H1 (cell line): Measurements from ENCODE around the gene MSI2. TPM values are rescaled to one million over a fixed set of nuclear protein-coding genes. Genes with fewer than 3 reads are reported as not detected.

Source experiments
- CTCF ChIP-seq, 3 experiments: IDR thresholded peaks; 1 replicate in 2 of 3; 2 replicates in 1 of 3; pipeline versions ENCODE4 v1.5.1 to v1.6.1; 2011; ENCODE audit warnings: low read length in 3 of 3, mild to moderate bottlenecking in 3 of 3, inconsistent platforms in 2 of 3, low read depth in 1 of 3, moderate library complexity in 1 of 3; ENCODE audit not compliant: insufficient read depth in 1 of 3; ENCODE audit errors: control extremely low read depth in 1 of 3
- EGR1 ChIP-seq: IDR thresholded peaks from 2 replicates; pipeline ENCODE4 v1.6.1; 2011; ENCODE audit warnings: low read depth, low read length, borderline replicate concordance
- FOSL1 ChIP-seq: IDR thresholded peaks from 2 replicates; pipeline ENCODE4 v1.6.1; 2011; ENCODE audit warnings: mild to moderate bottlenecking, low read depth, low read length, moderate library complexity; ENCODE audit not compliant: insufficient read depth
- GTF2F1 ChIP-seq: IDR thresholded peaks from 2 replicates; pipeline ENCODE4 v1.6.1; 2012; ENCODE audit warnings: low read depth, low read length, improper control_type of control experiment, borderline replicate concordance
- HDAC6 ChIP-seq: IDR thresholded peaks from one replicate; pipeline ENCODE4 v1.7.1; 2012; ENCODE audit warnings: low read depth, mild to moderate bottlenecking, inconsistent platforms, low read length, moderate library complexity
- NRF1 ChIP-seq: IDR thresholded peaks from 2 replicates; pipeline ENCODE4 v1.6.1; 2011; ENCODE audit warnings: mild to moderate bottlenecking, low read depth, low read length, improper control_type of control experiment
- POLR2AphosphoS5 ChIP-seq: IDR thresholded peaks from 2 replicates; pipeline ENCODE4 v1.6.1; 2011; ENCODE audit warnings: low read depth, low read length
- POU5F1 ChIP-seq: IDR thresholded peaks from 2 replicates; pipeline ENCODE4 v1.6.1; 2011; ENCODE audit warnings: low read depth, mild to moderate bottlenecking, low read length, moderate library complexity
- RBBP5 ChIP-seq: IDR thresholded peaks from 2 replicates; pipeline ENCODE4 v1.7.1; 2012; ENCODE audit warnings: low read depth, mild to moderate bottlenecking, inconsistent platforms, low read length, moderate library complexity, borderline replicate concordance
- SIRT6 ChIP-seq: IDR thresholded peaks from one replicate; pipeline ENCODE4 v1.7.1; 2012; ENCODE audit warnings: low read length, inconsistent platforms
- TBP ChIP-seq: IDR thresholded peaks from 2 replicates; pipeline ENCODE4 v1.6.1; 2011; ENCODE audit warnings: low read depth, low read length, improper control_type of control experiment
- polyA plus RNA-seq, 7 experiments: library from polyadenylated mRNA; depleted of rRNA in 3 of 7; stranded (reverse) in 5 of 7; unstranded in 2 of 7; fragments of >200 nt in 5 of 7; fragments of 200-250 nt in 2 of 7; gene quantifications; 1 replicate in 5 of 7; 2 replicates in 1 of 7; 4 replicates in 1 of 7; pipeline versions ENCODE4 v1.2.1 to v1.2.3, GENCODE V29; 2011 to 2013; ENCODE audit warnings: missing spikeins in 2 of 7, mixed read lengths in 2 of 7
- total RNA-seq: library from RNA; stranded (reverse); fragmentation: NEBNext Ultra II Directional; extraction: Animal tissue kit (Norgen Biotek cat#: 25700); gene quantifications from 2 replicates; pipeline ENCODE4 v1.2.1, GENCODE V29; 2021

MSI2 gene
- total and polyA plus RNA-seq, 2 of the 8 experiments (the other 6 are each of a cell fraction or from before 2014, with no cell fraction given), result 36.7 to 80.6 TPM

DNA sequence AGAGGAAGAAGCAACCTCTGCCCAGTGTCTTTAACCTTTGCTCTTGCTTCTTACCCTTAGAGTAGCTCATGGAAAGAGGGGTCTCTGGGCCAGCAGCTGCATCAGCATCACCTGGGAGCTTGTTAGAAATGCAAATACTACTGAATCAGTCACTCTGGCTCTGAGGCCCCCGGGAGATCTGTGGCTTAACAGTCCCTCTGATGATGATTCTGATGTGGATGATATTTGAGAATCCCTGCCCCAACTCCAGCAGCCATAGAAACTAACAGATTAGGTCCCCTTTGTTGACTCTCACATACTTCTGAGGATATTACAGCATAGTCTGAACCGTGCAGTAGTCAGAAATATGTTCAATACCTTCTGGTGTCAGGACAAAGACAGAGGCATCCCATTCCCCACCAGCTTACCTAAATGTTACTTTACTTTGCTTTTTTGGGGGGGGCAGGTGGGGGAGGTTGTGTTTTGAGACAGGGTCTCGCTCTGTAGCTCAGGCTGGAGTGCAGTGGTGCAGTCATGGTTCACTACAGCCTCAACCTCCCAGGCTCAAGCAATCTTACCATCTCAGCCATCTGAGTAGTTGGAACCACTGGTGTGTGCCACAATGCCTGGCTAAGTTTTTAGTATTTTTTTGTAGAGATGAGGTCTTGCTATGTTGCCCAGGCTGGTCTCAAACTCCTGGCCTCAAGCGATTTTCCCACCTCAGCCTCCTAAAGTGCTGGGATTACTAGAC, 268.7 kb downstream of the MSI2 start (continued):
- TF ChIP-seq GTF2F1 (no peak), SIRT6 (no peak), POU5F1 (no peak), TBP (no peak), POLR2AphosphoS5 (no peak), EGR1 (no peak), CTCF (IDR thresholded peaks at IDR 0.05; ENCODE audit: control extremely low read depth in 1 of 3, insufficient read depth in 1 of 3, low read depth in 1 of 3, low read length in 3 of 3) (no peak), FOSL1 (no peak), RBBP5 (no peak), NRF1 (no peak), HDAC6 (no peak)
